GM19035 (cell line): Measurements from ENCODE around the gene FOXD1.
A peak's percentile ranks its signal among the peaks of the same experiment; 100 is the strongest.
"Not testable (repeated sequence)": the region's sequence is repeated elsewhere in the genome, so short reads cannot be mapped to it uniquely, and the experiment has no call there.

Experiments used
- ATAC-seq: cut with Tn5 transposase; IDR thresholded peaks from one replicate; pipeline ENCODE4 v1.9.1; 2021; ENCODE audit not compliant: unreplicated experiment

Gene FOXD1

GRCh38 chr5:73448463-73449136, at the start of gene FOXD1:
TSS of gene FOXD1 (minus strand) at chr5:73448777. CDS start at chr5:73448362, 415 bp downstream.
- peak; percentile 67 for ATAC-seq

- peak; percentile 7 for ATAC-seq
Observed at GRCh38 chr5:73497497-73498056, 49.0 kb upstream of the FOXD1 start.

- no peak for ATAC-seq
Observed at GRCh38 chr5:73496984-73497457, 48.4 kb upstream of the FOXD1 start.

GRCh38 chr5:73495772-73496335, 47.3 kb upstream of the FOXD1 start:
- ATAC-seq, result no peak

- no peak for ATAC-seq
Observed at GRCh38 chr5:73494721-73495120, 46.1 kb upstream of the FOXD1 start.

- ATAC-seq, result no peak
Observed at GRCh38 chr5:73493421-73493820, 44.8 kb upstream of the FOXD1 start.

GRCh38 chr5:73491155-73491554, 42.6 kb upstream of the FOXD1 start:
- no peak for ATAC-seq

- no peak for ATAC-seq
Observed at GRCh38 chr5:73490088-73490487, 41.5 kb upstream of the FOXD1 start.

- no peak for ATAC-seq
Observed at GRCh38 chr5:73488806-73489205, 40.2 kb upstream of the FOXD1 start.

GRCh38 chr5:73487815-73488214, 39.2 kb upstream of the FOXD1 start:
- no peak for ATAC-seq

GRCh38 chr5:73487257-73487656, 38.7 kb upstream of the FOXD1 start:
- ATAC-seq, result not testable (repeated sequence)

- no peak for ATAC-seq
Observed at GRCh38 chr5:73486119-73486899, 37.7 kb upstream of the FOXD1 start.

- ATAC-seq, result no peak
Observed at GRCh38 chr5:73485715-73486114, 37.1 kb upstream of the FOXD1 start.

- no peak for ATAC-seq
Observed at GRCh38 chr5:73484511-73484910, 35.9 kb upstream of the FOXD1 start.

GRCh38 chr5:73483676-73484075, 35.1 kb upstream of the FOXD1 start:
- no peak for ATAC-seq

- no peak for ATAC-seq
Observed at GRCh38 chr5:73482383-73483136, 34.0 kb upstream of the FOXD1 start.

GRCh38 chr5:73480500-73480899, 31.9 kb upstream of the FOXD1 start:
- no peak for ATAC-seq

- ATAC-seq, result no peak
Observed at GRCh38 chr5:73472116-73472515, 23.5 kb upstream of the FOXD1 start.

- ATAC-seq, result no peak
Observed at GRCh38 chr5:73471654-73472053, 23.1 kb upstream of the FOXD1 start.

- no peak for ATAC-seq
Observed at GRCh38 chr5:73469878-73470277, 21.3 kb upstream of the FOXD1 start.

GRCh38 chr5:73468638-73469037, 20.1 kb upstream of the FOXD1 start:
- ATAC-seq, result not testable (repeated sequence)
